Measurements from ENCODE around the gene PGAM1. TPM values are rescaled to one million over a fixed set of nuclear protein-coding genes. Genes with fewer than 3 reads are reported as not detected.
"Not testable (repeated sequence)": the region's sequence is repeated elsewhere in the genome, so short reads cannot be mapped to it uniquely, and the experiment has no call there.

Gene PGAM1
- polyA plus RNA-seq, 3 donors: 77.7 to 201 (median 193) TPM

DNA sequence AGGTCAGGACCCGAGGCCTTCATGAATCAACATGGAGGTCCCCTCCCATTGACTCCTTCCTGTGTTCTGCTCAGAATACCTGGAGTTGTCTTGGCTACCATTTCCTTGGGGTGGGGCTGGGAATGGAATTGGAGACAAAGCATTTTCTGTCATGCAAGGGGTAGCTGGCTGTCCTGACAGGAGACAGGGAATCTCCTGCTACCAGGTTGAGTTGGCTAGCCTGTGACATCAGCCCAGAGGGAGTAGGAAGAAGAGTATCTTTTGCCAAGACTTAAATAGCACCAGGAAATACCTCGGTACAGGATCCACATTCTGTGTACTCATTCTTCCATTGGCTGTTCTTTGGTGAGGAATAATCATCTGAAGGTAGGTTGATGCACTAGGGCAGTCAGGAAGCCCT is 24.8 kb downstream of the PGAM1 start:
- H3K27ac ChIP-seq (ENCODE audit: low read depth, low read length): no peak overlapping the region
- WGBS, 3 donors: 63 to 79% (median 70%) methylated on average over 2 of the region's 2 CpGs

DNA sequence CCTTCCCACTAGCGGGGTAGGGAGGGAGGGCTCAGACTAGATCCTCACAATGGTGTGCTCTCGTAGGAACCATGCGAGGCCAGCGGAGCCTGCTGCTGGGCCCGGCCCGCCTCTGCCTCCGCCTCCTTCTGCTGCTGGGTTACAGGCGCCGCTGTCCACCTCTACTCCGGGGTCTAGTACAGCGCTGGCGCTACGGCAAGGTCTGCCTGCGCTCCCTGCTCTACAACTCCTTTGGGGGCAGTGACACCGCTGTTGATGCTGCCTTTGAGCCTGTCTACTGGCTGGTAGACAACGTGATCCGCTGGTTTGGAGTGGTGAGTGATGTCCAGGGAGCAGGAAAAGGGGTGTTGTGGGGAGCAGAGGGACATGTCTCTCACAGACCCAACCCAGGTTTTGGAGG is 25.6 kb downstream of the PGAM1 start:
- WGBS, 3 donors: 96 to 98% (median 96%) methylated on average over 15 to 17 of the region's 17 CpGs
- no peak overlapping the region for H3K27ac ChIP-seq (ENCODE audit: low read depth, low read length)

DNA sequence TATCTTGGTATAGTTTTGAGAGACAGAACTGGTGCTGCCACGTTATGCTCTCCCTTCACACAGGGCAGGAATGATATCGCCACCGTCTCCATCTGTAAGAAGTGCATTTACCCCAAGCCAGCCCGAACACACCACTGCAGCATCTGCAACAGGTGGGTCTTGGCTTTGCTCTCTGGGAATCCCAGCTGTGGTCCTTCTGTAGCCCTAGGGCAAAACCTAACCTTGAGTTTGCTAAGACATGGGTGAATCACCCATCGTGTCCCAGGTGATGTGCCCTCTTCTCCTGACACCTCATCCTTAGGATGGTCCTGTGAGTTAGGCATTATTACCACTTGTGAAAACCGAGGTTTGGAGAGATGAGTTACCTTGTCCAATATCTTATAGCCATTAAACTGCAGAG is 26.4 kb downstream of the PGAM1 start:
- WGBS, 3 donors: 91 to 92% (median 92%) methylated on average over 6 of the region's 6 CpGs
- H3K27ac ChIP-seq (ENCODE audit: low read depth, low read length): no peak overlapping the region

DNA sequence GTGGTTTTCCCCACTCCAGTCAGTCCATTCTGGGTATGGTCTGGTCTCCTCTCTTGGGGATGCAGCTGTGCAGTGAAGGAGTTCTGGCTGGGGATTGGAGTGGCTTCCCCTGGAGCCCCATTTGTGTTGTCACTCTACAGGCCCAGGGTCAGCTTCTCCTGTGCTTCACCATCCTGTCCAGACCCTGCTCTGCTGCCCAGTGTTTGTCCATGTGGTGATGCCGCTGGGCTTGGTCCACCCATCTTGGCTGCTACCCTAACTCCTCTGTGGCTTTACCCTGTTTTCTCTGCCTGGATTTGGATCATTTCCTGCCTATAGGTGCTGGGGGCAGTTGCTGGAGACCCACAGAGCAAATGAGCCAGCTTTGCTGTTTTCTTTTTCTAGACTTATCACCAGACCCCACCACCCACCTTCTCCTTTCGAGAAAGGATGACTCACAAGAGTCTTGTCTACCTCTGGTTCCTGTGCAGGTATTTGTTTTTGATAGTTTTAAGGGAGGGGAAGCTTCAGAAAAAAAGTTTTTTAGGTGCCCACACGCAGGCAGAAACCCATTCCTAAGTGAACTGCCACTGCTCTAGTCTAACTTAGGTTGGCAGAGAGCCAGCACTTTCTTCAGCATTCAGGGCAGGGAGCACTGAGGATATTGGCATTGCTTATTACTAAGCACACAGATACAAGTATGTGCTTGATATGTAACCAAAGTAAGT is 28.5 kb downstream of the PGAM1 start:
- H3K27ac ChIP-seq (ENCODE audit: low read depth, low read length): no peak overlapping the region
- 62 to 69% (median 64%) methylated on average over 3 of the region's 3 CpGs for WGBS, 3 donors

DNA sequence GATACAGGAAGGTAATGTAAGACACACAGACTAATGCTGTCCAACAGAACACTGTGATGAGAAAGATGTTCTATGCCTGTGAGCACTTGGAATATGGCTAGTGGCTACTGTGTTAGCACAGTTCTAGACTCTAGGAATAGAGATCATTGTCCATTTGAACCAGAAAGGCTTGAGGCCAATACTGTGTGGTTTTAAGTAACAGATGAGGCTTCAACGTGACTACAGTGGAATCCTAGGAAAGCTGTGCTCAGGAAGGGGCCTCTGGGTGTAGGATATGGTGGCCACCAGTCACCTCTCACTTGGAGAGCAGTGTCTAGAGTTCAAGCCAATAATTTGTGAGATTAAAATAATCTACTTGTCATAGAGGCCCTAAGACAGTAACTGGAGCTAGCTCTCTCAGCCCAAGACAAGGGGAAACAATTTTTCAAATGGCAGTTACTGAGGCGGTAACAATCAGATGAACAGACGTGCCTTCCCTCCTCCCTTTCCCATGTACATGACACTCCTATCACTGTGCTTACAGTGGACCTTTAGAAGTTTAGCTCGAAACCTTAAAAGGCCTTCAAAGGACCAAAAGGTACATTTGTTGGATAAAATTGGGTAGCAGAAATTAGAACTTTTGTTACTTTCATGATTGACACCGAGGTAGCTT is 30.2 kb downstream of the PGAM1 start:
- no peak overlapping the region for H3K27ac ChIP-seq (ENCODE audit: low read depth, low read length)
- 59 to 77% (median 71%) methylated on average over 5 of the region's 5 CpGs for WGBS, 3 donors

DNA sequence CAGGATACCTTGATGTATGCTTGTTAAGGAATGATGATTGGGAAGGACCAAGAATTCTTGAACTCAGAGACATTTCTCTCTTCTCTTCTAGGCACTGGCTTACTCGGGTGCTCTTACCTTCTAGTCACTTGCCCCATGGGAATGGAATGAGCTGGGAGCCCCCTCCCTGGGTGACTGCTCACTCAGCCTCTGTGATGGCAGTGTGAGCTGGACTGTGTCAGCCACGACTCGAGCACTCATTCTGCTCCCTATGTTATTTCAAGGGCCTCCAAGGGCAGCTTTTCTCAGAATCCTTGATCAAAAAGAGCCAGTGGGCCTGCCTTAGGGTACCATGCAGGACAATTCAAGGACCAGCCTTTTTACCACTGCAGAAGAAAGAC is 30.7 kb downstream of the PGAM1 start:
- 72 to 75% (median 72%) methylated on average over 3 of the region's 3 CpGs for WGBS, 3 donors
- H3K27ac ChIP-seq (ENCODE audit: low read depth, low read length): no peak overlapping the region

DNA sequence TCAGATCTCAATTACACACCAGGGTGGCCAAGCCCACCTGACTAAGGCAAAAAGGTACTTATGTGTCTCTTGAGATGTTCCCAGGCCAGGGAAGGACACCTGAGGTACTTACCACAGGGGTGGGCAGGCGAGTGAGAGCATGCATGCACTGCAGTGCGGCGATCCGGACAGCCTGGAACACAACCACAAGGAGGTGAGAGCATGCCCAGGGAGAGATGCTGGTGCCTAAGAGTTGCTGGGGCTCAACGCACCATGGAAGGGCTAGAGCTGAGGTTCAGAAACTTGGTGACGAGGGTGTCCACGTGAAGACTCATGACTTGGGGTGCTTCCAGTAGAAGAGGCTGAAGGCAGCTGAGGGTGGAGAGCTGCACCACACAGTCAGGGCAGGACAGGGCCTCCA is 33.1 kb downstream of the PGAM1 start:
- WGBS, 3 donors: 90 to 93% (median 93%) methylated on average over 7 of the region's 7 CpGs
- H3K27ac ChIP-seq (ENCODE audit: low read depth, low read length): no peak overlapping the region

DNA sequence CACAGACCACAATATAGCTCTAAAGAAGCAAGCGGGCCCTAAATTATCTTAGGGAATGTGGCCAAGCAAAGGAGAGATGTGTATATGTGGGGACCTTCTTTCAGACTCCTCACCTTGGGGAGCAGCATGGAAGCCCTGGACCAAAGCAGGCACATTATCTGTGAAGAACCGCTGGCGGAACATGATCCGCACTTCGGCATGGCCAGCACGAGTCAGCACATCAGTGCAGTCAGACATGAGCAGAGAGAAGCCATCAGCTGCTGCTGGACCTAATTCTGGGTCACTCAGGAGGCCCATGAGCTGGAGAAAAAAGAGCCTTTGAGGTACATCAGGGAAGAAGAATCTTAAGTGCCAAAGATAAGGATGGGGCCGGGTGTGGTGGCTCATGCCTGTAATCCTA is 33.9 kb downstream of the PGAM1 start:
- WGBS, 3 donors: 77 to 85% (median 78%) methylated on average over 7 of the region's 7 CpGs
- H3K27ac ChIP-seq (ENCODE audit: low read depth, low read length): no peak overlapping the region

DNA sequence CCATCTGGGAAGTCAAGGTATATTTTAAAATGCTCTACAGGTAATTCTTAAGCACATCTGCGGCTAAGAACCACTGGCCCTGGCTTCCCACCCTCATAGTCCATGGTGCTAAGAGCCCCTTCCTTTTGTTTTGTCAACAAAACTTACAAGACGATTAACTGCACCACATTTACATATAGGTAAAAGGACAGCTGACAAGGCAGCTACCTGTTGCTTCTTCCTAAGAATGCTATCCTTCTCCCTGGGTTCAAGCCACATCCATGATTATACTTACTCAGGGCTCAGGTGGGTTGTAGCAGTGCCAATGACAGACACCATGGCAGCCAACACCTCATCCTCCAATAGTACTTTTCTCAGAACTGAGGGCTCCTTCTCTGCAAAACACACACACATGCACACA is 36.3 kb downstream of the PGAM1 start:
- 94 to 98% (median 95%) methylated on average over 2 of the region's 2 CpGs for WGBS, 3 donors
- no peak overlapping the region for H3K27ac ChIP-seq (ENCODE audit: low read depth, low read length)

DNA sequence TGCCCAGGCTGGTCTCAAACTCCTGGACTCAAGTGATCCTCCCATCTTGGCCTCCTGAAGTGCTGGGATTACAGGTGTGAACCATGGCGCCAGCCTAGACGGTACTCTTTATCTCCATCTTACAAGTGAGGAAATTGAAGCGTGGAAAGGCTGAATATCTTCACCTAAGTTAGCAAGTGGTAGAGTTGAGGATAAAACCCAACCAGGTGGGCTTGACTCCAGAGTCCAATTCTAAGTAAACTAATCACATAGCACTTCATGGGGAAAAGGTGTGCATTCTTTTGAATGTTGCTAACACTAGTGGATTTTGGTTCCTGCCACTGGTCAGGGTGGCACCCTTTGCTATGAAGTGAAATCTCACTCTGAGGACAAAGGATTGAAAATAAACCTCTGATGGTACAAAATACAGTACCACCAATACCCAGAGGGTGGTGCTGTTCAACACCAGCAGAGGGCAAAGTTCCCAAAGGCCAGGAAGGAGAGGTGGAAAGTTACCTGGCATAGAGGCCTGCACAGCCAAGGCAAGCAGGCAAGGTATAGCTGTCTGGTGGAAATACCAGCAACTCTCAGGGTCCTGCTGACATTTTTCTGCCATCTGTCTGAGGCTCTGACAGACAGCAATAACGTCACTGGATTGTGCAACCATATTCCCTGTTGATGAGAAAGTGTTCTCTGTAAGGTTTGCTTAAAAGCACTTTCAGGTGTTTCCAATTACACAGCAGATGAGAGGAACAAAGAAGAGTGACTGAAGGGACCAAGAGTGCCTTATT is 37.6 kb downstream of the PGAM1 start:
- WGBS, 3 donors: 65 to 75% (median 75%) methylated on average over 4 of the region's 4 CpGs
- no peak overlapping the region for H3K27ac ChIP-seq (ENCODE audit: low read depth, low read length)

DNA sequence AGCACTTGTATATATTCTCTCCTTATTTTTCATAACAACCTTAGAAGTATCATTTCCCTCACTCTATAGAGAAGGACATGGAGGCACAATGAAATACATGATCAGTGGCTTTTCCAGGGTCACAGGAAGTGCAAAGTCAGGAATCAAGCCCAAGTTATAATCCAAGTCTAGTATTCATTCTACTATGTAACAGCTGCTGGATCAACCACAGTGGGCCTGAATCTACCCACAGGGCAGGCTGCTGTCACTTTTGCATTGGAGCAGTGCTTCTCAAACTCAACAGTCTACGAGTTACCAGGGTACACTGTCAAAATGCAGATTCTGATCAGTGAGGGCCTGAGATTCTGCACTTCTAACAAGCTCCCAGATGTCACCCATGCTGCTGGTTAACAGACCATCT is 38.2 kb downstream of the PGAM1 start:
- WGBS, 3 donors: 62 to 82% (median 68%) methylated on average over 1 of the region's 1 CpG
- H3K27ac ChIP-seq (ENCODE audit: low read depth, low read length): no peak overlapping the region

DNA sequence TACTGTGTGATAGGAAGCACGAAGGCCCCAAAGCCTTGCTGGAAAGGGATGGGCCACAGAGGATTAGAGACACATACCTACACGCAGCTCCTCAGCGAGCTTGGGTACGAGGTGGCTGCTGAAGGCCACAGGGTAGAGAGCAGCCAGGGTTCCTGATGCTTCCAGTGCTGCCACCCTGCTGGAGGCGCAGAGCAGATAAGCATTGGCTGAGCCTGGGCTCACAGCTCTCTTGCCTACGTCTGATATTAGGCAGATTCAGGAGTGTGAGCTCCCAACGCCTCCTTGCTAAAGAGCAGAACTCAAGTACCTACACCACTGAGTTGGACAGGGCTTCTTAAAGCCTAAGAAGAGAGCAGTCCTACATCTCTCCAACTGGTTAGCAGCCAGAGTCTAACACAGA is 40.0 kb downstream of the PGAM1 start:
- H3K27ac ChIP-seq (ENCODE audit: low read depth, low read length): no peak overlapping the region
- WGBS, 3 donors: 89 to 90% (median 90%) methylated on average over 7 of the region's 7 CpGs

DNA sequence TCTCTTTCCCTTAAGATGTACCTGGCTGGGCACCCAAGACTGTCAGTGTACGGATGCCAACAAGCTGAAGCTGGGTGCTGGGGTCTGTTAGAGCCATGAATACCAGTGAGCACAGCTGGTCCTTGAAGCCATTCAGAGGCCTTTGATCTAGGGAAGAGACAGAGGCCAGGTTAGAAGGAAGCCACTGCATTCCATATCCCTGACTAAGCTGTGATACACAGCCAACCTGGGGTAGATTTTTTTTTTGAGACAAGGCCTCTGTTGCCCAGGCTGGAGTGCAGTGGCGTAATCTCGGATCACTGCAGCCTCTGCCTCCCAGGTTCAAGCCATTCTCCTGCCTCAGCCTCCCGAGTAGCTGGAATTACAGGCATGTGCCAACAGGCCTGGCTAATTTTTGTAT is 40.8 kb downstream of the PGAM1 start:
- no peak overlapping the region for H3K27ac ChIP-seq (ENCODE audit: low read depth, low read length)
- 93 to 95% (median 93%) methylated on average over 4 of the region's 4 CpGs for WGBS, 3 donors

DNA sequence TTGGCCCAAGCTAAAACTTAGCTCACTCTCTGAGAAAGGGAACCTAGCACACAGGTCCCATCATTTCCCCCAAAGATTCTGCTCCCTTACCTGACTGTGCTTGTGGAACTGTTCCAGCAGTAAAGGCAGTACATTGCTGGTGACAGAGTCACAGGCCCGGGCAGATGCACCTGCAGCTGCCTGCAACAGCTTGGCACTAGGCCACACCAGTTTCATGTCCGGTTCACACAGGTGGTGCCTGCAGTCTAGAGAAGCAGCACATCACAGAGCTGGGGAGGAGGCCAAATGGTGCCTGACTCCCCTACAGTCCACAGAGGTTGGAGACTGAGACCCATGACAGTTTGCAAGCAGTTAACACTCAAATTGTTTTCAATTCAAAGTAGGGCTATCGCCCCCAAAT is 42.2 kb downstream of the PGAM1 start:
- no peak overlapping the region for H3K27ac ChIP-seq (ENCODE audit: low read depth, low read length)

DNA sequence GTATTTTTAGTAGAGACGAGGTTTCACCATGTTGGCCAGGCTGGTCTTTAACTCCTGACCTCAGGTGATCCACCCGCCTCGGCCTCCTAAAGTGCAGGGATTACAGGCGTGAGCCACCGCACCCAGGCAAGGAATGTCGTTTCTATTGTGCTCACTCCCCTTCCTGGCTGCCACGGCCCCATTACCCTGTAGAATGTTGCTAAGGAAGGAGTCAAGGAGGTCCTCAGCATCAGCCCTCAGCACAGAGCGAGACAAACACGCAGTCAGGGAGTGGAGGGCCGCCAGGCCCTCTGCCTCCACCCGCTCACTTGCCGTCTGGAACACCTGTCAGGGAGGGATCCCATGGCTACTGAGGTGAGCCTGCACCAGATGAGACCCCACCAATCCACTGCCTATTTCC is 42.8 kb downstream of the PGAM1 start:
- H3K27ac ChIP-seq (ENCODE audit: low read depth, low read length): not testable (repeated sequence)
- WGBS, 3 donors: 94 to 96% (median 94%) methylated on average over 12 of the region's 12 CpGs

More for the DNA sequence above, 42.2 kb downstream of the PGAM1 start:
- 80 to 82% (median 81%) methylated on average over 3 of the region's 3 CpGs for WGBS, 3 donors

DNA sequence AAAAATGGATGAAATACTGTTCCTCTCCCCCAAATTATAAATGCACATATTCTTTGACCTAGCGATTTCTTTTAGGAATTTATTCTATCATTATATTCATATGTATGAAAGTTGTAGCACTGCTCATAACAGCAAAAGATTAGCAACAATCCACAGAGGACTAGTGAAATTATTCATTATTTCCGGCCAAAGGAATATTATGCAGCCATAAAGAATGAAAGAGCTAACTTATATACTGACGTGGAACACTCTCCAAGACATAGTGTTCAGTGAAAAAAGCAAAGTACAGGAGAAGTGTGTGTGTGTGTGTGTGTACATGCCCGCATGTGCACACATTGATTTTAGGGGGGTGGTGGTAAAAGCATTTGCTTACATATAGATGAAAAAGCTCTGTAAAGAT is 48.9 kb downstream of the PGAM1 start:
- H3K27ac ChIP-seq (ENCODE audit: low read depth, low read length): no peak overlapping the region
- WGBS, 3 donors: 96 to 99% (median 98%) methylated on average over 4 of the region's 4 CpGs

DNA sequence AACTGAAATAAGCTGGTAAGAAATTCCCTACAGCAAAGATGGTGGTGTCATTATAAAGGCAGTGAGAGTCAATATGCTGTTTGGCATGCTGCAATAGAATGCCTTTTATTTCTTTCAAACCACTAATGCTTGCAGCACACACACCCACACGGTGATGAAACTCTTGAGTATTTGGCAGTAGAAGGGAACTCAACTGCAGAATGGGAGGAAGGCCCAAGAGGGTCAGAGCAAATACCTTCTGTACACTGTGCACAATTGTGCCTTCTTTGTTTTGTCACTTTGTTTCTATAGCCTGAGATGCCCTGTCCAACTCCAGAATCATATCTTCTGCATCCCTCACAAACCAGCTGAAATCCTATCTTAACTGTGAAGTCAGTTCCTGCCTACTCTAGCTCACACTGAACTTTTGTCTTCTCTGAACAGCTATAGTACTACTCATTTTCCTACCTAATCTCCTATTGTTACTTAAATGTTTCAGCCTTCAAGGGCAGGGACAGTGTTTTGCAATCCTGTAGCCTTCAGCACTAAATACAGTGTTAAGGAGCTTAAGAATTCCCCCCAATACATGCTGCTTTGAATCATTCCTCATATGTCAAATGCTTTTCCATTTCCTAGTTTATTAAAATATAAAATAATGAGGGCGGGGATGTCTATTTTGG is 50.1 kb downstream of the PGAM1 start:
- whole genome bisulfite sequencing, 3 donors: 61 to 92% (median 72%) methylated on average over 2 of the region's 2 CpGs
- H3K27ac ChIP-seq (ENCODE audit: low read depth, low read length): no peak overlapping the region

DNA sequence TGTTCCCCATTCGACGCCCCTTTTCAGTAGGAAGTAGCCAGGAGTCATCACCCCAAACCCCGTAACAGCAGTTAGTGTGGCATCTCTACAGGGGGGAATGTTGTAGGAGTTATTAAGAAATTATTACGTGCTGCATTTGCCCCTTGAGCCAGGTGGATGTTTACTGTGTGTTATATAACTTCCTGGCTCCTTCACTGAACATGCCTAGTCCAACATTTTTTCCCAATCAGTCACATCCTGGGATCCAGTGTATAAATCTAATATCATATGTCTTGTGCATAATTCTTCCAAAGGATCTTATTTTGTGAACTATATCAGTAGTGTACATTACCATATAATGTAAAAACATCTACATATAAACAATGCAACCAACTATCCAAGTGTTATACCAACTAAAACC is 53.4 kb downstream of the PGAM1 start:
- 80 to 86% (median 83%) methylated on average over 4 of the region's 4 CpGs for WGBS, 3 donors
- not testable (repeated sequence) for H3K27ac ChIP-seq (ENCODE audit: low read depth, low read length)

DNA sequence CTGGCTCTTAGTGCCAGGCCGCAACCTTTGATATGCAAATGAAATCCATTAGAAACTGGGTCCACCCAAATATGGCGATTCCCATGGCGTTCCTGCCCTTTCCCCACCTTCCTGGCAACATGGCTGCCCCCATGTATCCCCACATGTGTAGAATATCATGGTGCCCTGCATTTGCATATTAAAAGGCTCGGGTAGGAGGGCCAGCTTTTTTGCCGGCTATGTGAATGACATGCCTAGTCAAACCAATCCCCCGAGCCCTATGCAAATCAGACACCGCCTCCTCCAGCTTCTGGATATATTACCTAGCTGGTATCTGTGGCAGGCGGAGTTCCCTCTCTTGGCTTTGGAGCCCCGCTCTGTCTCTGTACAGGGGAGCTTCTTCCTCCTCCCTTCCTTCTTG is 53.9 kb downstream of the PGAM1 start:
- no peak overlapping the region for H3K27ac ChIP-seq (ENCODE audit: low read depth, low read length)

More for the DNA sequence above, 53.9 kb downstream of the PGAM1 start:
- WGBS, 3 donors: 77 to 81% (median 80%) methylated on average over 9 of the region's 9 CpGs

Measured in adipose tissue (tissue), 3 donors.